Urothelium cell line (cell line): Measurements from ENCODE around the gene EPN3.

Experiments
- DNase-seq: peaks from one replicate; pipeline ENCODE4 v3.0.0; 2011; ENCODE audit warnings: low spot score, mixed read lengths
- FAIRE-seq: peaks from 2 replicates; lab custom pipeline; 2011; peaks lifted over from hg19 to GRCh38; lab: Jason Lieb, UNC

The EPN3 gene

DNA sequence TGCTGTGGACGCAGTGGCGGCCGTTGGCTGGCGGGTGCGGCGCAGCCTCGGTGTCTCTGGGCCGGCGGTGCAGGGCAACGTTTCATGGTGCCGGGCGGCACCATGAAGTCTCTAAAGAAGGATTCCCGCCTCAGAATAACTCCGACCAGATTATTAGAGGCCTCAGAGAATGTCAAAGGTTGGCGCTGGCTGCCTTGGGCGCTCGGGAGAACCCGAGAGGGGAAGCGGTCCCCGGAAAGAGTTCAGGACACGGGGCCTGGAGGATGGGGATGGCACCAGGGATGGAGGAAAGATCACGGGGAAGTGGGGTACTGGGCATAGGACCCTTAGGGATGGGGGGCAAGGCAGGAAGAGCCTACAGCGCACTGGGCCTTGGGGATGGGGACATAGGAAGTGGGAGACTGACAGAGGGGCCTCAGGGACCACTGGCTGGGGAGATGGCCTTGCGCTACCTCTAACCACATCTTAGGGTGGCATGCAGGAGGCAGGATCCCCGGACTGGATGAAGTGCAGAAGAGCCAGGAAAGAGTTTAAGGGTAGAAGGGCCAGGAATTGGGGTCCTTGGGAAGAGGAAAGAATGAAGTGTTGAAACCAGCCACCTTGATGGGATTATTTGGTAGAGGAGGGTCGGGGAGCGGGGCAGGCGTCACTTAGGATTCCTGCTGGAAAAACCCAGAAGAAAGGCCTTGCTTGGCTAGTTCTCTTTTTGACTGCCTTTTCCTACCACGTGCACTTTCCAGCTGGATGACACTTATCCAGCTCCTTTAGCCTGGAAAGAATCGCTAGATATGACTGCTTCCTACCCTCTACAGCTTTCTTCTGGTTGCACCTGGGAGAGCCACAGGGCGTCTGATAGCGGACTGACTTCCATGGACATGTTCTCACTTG lies 23.7 kb upstream of the EPN3 start:
- DNase-seq (no peak), FAIRE-seq (peak; percentile 48)

DNA sequence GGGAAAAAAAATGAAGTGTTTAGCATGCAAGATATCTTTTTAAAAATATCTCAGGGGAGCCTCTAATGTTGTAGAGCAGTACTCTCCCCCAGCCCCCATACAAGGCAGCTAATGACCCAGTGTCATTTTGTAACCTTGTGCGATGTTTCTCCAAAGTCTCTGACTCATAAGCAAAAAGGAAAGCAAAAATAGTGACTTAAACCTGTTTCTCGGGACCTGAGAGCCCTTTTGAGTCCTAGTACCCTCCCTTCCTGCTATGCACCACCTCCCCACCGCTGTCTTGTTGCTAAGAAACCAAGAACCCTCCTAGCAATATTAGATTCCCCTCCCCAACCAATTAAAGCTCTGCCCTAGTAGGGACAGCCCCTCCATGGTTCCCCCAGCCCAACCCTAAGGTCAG lies 21.5 kb upstream of the EPN3 start:
- FAIRE-seq, result no peak
- DNase-seq, result no peak

DNA sequence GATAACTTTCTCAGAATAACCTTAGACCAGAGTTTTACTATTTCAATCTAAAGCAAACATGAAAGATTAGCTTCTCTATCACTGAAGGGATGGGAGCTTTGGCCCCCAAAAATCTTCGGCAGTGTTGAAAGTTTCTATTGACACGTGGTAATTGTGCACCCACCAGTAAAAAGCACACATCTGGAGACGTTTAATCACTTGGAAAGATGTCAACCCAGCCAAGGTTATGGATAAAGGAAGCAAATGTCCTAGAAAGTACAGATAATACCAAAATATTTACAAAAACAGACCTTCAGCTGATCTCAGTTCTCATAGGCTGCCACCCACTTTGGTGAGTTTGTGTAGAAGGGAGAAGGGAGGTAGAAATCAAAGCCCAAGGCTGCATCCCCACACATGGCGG lies 19.0 kb upstream of the EPN3 start:
- FAIRE-seq, result no peak
- no peak for DNase-seq

DNA sequence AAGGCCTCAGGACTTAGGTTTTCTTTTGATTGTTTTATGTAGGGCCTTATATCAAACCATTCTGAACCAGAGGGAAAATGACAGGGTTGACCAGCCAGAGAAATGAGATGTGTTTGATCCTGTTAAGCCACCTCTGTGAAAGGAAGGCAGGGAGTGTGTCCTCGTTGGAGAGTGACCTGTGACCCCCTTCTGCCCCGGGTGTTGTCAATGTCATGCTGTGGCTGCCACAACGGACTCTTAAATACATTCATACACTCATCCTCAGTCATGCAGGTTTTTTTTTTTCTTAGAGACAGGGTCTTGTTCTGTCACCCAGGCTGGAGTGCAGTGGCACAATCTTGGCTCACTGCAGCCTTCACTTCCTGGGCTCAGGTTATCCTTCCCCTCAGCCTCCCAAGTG lies 18.1 kb upstream of the EPN3 start:
- FAIRE-seq (no peak), DNase-seq (no peak)

DNA sequence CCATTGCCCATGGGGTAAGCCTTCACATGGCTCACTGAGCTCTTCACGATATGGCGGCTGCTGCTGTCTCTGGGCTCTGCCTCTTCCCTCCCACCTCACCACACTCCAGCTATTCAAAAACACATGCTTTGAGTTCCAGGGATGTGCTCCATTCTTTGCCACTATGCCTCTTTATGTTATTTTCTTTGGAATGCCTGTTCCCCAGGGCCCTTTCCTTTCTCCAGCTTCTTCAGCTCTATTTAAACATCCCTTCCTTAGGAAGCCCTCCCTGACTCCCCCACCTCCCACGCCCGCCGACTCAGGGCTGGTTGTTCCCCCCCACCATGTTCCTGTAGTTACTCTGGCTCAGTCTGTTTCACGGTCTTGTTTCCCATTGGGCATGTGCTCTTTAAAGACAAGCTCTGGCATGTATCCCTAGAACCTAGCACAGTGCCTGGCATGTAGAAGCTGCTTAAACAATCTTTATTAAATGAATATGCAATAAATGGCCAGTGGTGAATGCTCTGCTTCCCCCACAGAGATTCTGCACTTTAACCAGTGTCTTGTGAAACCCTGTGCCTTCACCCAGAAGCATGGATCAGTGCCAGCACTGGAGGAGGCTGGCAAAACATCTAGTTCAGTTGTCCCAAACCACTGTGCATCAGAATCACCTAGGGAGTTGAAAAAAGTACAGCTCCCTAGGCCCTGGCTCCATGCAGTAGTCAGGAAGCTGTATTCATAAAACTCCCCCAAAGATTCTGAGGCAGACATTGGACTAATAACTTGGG lies 17.4 kb upstream of the EPN3 start:
- FAIRE-seq (no peak), DNase-seq (no peak)

DNA sequence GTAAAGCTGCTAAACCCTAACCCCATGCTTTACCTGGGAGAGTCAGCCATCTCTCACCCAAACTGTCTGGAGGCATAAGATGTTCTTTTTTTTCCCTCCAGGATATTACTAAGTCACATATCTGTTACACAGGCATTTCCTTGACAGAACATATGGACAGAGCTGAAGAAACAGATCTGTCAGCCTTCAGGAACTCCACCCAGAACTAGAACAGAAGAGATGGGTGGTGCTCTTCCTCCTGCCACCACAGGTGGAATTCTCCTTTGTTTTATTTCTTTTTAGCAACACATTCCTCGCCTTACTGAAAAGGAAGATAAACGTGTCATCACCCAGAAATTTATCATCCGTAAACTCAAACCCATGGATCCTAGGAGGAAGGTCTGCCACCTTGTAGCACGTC lies 15.5 kb upstream of the EPN3 start:
- FAIRE-seq (no peak), DNase-seq (no peak)

DNA sequence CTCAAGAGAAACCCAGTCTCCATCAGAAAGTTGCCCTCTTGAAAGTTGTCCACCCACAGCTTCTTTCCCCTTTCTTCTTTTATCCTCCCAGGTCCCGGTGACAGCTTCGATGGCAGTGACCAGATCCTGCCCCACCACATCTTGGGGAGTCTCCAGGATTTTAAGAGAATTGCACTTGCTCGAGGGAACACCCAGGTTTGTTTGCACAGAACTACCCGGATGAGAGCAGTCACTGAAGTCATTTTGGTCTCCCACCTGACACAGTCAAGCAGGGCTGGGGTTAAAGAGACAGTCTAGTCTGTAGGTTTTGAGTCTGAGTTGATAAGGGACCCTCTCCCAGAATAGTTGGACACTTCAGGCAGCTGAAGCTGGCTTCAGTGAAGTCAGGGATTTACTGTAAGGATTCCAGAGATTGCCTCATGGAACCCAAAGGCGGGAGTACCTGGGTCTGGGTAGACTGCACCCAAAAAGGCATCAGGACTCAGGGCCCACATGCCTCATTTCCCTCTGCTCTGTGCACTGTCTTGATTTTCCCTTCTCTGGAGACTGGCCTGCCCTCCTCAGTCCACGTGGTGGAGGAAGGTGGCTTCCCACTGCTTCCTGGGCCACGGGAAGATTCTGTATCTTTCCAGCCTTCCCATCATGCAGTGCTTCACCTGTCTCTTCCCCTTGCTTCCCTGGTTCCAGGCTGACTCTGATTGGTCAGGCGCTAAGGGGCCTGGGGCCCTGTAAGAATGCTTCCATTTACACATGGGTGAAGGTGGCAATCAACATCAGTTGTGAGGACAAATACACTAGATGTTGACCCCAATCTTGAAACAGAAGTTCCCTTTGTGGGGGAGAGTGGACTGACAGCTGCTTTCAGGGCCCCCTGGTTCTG lies 14.8 kb upstream of the EPN3 start:
- FAIRE-seq (no peak), DNase-seq (no peak)

DNA sequence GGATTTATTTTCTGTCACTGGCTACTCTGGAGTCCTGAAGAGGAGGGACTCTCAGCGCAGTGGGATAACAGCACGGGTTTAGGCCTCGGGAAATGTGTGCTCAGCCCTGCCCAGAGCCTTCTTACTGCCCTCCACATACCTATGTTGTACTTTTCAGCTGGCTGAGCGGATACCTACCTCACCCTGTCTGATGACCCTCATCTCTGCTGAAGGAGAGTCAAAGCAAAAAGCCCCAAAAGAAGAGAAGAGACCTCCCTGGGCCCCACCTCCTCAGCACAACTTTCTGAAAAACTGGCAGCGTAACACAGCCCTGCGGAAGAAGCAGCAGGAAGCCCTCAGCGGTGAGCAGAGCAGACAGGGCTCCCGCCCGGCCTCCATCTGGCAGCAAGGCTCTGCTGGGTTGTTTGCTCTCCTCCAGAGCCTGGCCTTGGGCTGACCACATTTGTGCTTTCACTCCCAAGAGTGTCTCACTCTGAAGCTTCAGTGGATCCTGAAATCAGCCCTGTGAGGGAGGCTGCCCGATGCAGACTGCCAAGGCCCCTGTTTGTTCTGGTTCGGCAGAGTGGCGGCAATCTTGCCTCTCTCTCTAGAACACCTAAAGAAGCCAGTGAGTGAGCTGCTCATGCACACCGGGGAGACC lies 14.0 kb upstream of the EPN3 start:
- DNase-seq (no peak), FAIRE-seq (no peak)

DNA sequence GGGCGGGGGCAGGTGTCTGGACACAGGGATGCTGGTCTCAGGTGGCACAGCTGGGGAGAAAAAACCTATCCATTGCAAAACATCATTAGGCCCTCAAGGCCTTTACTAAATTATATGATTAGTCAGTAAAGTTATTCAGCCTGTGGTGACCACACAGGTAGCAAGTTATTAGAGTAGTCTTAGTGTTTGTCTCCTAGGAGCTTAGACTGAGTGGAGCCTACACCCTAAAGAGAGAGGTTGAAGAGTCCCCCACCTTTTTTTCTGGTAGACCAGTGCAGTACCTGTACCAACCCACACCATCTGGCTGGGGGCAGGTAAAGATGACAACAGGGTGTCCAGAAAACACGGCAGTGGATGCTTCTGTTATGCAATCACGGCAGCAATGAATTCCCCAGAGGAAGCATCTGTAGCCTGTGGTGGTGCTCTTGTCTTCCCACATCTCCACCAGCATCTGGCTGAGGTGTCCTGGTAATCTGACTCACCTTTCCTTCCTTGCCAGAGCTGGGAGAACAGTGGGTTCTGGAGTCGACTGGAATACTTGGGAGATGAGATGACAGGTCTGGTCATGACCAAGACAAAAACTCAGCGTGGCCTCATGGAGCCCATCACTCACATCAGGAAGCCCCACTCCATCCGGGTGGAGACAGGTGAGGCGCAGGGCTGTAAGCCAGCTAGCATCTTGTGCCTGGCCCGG lies 13.2 kb upstream of the EPN3 start:
- DNase-seq (no peak), FAIRE-seq (no peak)

DNA sequence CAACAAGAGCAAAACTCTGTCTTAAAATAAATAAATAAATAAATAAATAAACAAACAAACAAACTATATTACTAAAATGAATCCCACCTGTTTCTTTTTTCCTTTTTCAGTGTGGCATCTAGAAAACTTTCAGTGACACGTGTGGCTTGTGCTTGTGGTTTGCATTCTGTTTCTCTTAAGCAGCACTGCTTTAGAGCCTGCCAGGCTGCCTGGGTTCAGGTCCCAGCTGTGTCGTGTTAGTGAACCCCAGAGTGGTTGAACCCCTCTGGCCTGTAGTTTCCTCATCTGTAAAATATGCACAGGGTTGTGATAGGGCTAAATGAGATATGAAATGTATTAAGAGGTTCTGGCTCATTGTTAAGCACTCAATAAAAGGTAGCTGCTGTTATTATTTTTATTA lies 12.1 kb upstream of the EPN3 start:
- no peak for FAIRE-seq
- no peak for DNase-seq

DNA sequence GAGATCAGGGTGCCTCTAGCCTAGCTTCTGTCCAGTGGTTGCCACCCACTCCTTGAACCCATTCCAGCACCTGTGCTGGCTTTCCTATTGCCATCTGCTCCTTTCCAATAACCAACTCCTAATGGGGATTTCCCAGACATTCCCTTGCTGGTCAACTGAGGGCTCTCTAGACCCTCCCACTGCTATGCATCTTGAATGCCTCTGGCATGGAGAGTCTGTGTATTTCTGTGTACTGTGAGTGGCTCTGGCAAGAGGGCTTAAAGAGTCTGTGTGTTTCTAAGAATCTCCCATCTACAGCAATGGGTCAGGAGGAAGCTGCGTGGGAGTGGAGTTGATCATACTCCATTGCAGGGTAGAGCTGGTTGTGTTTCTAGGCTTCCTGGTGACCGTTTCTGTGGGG lies 11.0 kb upstream of the EPN3 start:
- no peak for FAIRE-seq
- DNase-seq, result no peak

DNA sequence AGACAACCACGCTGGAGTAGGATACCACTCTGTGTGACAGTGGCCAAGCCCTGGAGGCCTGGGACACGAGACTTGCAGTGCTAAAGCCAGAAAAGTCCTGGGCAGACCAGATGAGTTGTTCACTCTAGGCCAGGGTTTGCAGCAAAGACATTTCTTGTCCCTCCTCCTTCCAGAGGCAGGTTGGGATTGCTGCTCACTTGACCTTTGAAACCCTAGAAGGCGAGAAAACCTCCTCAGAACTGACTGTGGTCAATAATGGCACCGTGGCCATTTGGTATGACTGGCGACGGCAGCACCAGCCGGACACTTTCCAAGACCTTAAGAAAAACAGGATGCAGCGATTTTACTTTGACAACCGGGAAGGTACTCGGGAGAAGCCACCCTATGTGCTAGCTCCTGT lies 9.8 kb upstream of the EPN3 start:
- DNase-seq (no peak), FAIRE-seq (no peak)

DNA sequence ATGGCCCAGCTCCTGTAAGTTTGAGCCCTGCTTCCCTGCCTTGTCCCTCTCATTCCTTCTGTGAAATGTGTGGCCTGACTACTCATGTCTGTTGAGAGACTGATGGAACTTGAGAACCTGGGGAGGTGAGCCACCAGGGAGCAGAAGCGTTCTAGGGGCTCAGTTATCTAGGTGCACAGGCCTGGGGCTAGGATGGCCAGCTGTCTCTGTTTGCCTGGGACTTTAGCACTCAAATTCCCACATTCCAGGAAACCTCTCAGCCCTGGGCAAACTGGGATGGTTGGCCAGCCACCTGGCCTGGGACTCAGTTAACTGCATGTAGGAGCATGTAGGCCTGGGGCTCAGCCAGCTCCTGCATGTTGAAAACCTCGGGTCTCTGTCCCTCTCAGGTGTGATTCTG lies 9.3 kb upstream of the EPN3 start:
- FAIRE-seq (no peak), DNase-seq (no peak)

DNA sequence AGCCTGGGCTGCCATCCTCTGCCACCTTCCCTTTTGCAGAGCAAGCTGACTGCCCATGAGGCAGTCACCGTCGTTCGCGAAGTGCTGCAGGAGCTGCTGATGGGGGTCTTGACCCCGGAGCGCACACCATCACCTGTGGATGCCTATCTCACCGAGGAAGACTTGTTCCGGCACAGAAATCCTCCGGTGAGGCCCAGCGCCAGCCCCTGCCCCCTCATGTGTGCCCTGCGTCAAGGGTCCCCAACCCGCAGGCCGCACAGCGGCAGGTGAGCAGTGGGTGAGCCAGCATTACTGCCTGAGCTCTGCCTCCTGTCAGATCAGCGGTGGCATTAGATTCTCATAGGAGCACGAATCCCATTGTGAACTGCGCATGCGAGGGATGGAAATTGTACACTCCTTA lies 7.7 kb upstream of the EPN3 start:
- DNase-seq (no peak), FAIRE-seq (no peak)

DNA sequence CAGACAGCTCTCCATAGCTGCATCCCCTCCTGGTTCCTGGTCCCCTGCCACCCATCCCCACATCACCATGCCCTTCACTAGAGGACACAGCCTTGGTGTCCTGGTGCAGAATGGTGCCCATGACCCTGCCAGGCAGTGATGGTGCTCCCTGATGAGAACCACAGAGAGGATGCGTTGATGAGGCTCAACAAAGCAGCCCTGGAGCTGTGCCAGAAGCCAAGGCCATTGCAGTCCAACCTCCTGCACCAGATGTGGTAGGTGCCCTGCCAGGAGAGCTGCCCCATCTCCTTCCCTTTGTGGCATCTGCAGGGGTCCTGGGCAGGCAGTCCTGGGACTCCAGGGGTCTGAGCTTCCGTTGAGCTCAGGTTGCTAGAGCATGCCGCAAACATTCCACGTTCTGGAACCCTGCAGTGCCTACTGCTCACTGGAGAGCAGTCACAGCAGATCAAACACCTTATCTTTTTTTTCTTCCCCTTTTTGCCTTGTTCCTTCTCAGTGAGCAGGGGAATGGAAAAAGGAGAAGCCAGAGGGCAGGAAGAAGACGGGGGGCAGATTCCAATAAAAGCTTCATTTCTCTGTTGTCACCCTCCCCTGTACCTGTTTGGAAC lies 5.3 kb upstream of the EPN3 start:
- DNase-seq (no peak), FAIRE-seq (no peak)

DNA sequence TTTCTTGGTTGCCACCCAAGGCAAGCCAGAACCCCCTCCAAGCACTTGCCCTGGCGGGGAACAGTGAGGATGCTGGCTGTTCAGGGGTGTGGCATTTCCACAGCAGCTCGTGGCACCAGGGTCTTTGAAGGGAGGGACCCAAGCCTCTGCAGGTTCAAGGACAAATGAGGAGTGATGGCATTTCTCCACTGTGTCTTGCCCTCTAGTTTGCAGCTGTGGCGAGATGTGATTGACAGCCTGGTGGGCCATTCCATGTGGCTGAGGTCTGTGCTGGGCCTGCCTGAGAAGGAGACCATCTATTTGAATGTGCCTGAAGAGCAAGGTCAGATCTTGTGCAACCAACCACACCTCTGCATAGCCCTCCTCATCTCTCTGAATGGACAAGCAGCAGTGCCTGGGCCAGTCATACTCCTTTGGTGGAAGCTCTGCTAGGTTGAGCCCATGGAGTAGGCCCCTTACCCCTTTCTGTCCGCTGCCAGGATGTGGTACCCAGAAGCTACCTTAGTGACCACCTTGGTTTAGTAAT lies 4.5 kb upstream of the EPN3 start:
- DNase-seq, result no peak

DNA sequence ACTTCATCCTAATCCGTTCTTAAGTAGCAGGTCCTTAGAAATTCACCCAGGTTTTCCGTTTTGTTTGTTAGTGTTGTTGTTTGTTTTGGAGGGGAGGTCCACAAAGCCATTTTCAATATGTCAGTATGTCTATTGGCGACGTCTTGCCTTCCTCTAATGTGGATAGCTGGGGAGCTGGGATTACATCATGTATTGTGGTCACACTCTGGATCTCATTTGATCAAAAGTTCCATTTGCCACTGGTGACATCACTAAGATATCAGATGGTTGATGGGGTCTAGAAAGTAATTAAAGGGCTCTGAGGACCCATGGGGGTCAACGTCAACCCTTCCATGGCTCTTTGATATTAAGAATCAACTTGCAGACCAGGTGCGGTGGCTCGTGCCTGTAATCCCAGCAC lies 2.7 kb upstream of the EPN3 start:
- no peak for DNase-seq
- no peak for FAIRE-seq

More for the DNA sequence above, 4.5 kb upstream of the EPN3 start:
- no peak for FAIRE-seq

DNA sequence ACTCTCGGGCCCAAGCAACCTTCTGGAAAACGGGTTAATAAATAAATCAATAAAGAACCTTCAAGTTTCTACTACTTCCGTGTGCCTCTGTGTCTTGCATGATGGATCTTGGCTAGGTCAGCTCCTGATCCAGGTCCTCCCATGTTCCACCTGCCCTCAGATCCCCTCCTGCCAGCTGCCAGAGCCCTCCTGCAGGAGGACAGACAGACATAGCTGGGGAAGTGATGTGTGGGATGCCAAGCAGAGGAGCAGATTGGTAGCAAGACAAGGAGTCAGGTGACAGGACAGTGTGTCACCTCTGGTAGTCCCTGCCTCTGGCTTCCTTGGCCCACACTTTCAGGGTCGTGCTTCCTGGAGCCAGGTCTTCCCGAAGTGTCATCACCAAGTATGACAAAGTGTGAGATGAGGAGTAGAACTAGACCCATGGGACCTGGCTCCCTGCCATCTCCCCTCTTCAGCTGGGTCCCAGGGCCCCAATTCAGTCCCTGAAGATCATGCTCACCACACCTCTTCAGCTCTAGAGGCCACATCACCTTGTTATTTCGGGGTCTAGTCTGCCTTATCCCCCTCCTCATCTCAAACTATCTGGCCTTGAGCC lies 1.0 kb upstream of the EPN3 start:
- FAIRE-seq, result no peak

DNA sequence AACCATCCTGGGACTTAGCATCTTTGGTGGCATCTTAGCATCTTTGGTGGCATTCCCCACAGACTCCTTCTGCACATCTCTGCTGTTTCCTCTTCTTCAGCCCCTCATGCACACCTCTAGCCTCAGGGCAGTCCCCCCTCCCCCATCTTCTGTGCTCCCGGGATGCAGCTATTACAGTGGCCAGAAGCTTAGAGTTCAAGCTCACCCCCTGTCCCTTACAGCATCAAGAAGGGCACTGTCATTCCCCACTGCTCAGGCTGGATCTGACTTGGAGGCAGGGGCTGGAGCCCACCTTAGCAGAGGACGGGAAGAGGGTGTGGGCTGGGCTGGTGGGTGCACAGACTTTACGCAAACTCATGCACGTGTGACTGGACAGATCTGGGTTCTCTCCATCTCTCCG lies 650 bp downstream of the EPN3 start:
- FAIRE-seq, result no peak
- DNase-seq, result no peak

More for the DNA sequence above, 1.0 kb upstream of the EPN3 start:
- DNase-seq, result no peak
